ENCODE measurements around the gene TNS1.

- TF ChIP-seq CGGBP1 (CRISPR knock-in tag; IDR thresholded peaks at IDR 0.05) (no peak), POLR2A (conservative IDR thresholded peaks at IDR 0.05) (no peak), EZH2 (IDR thresholded peaks at IDR 0.05; ENCODE audit: borderline replicate concordance, low read depth, low read length) (no peak), RFX5 (IDR thresholded peaks at IDR 0.05; ENCODE audit: low read depth, low read length) (no peak), ZNF121 (CRISPR knock-in tag; conservative IDR thresholded peaks at IDR 0.05) (no peak)
These were observed 169.8 kb downstream of the TNS1 start for GRCh38 chr2:217832987-217833386.

Measured in K562 (cell line).